K562 (cell line): Measurements from ENCODE around the gene TP63. TPM values are rescaled to one million over a fixed set of nuclear protein-coding genes. Genes with fewer than 3 reads are reported as not detected.

Source experiments
- ATAC-seq: fragments of 200-7000 bp; cut with Tn5 transposase; 3 replicates; pipeline ENCODE4 v1.9.1; 2020; ENCODE audit warnings: moderate library complexity
- BruUV-seq: library from RNA; stranded (reverse); fragments of 400-500 nt; replicated peaks from 2 replicates; lab custom pipeline; 2021; lab: Mats Ljungman, UMichigan
- CTCF ChIA-PET: fragments of 300-600 bp; formaldehyde crosslinking; extraction: SDS; loops from one replicate; lab custom pipeline; 2021; ENCODE audit warnings: low intra/inter-chr PET ratio; lab: Yijun Ruan, JAX
- POLR2A ChIA-PET: fragments of 300-600, 350-650 bp; sonication (Branson Sonifier 250); formaldehyde crosslinking; extraction: SDS; loops from one replicate; lab custom pipeline; 2021; ENCODE audit warnings: antibody characterized with exemption, inconsistent platforms; lab: Yijun Ruan, JAX
- DNase-seq, 4 experiments: peaks; one replicate each; pipeline versions ENCODE4 v3.0.0 to v3.0.0-alpha.2; 2011 to 2018; ENCODE audit warnings: low spot score in 3 of 4, mixed read lengths in 3 of 4; ENCODE audit errors: extremely low read depth in 1 of 4
- FAIRE-seq: peaks from 2 replicates; lab custom pipeline; 2011; peaks lifted over from hg19 to GRCh38; lab: Jason Lieb, UNC
- H2AFZ ChIP-seq: 2 replicates; pipeline ENCODE4 v1.6.0; 2011; ENCODE audit warnings: low read depth, low read length, control low read depth, inconsistent platforms
- H3K27ac ChIP-seq: fragments of 200-600 bp; 3 replicates; pipeline ENCODE4 v1.8.0; 2011; ENCODE audit warnings: low read depth, mild to moderate bottlenecking, control low read depth, inconsistent platforms, low read length, moderate library complexity, mixed read lengths; ENCODE audit errors: extremely low read depth
- H3K27me3 ChIP-seq, 2 experiments: fragments of 300-600 bp in 1 of 2; 2 replicates in 1 of 2; 3 replicates in 1 of 2; pipeline versions ENCODE4 v1.6.0 to v1.8.0; 2011; ENCODE audit warnings: inconsistent platforms in 2 of 2, low read length in 2 of 2, mild to moderate bottlenecking in 1 of 2, mixed read lengths in 1 of 2, moderate library complexity in 1 of 2; ENCODE audit not compliant: control insufficient read depth in 2 of 2, insufficient read depth in 2 of 2
- H3K36me3 ChIP-seq: fragments of 300-600 bp; 3 replicates; pipeline ENCODE4 v1.8.0; 2011; ENCODE audit warnings: mild to moderate bottlenecking, low read length, inconsistent platforms; ENCODE audit not compliant: control insufficient read depth, insufficient read depth
- H3K4me1 ChIP-seq, 2 experiments: fragments of 200-600 bp in 1 of 2; replicated peaks in 1 of 2; 2 replicates in 1 of 2; 3 replicates in 1 of 2; pipeline versions ENCODE4 v1.5.1 to v1.8.0; 2011; ENCODE audit warnings: inconsistent platforms in 2 of 2, low read length in 2 of 2, mild to moderate bottlenecking in 1 of 2, mixed read lengths in 1 of 2, moderate library complexity in 1 of 2; ENCODE audit not compliant: control insufficient read depth in 2 of 2, insufficient read depth in 2 of 2
- H3K4me2 ChIP-seq: 2 replicates; pipeline ENCODE4 v1.6.1; 2011; ENCODE audit warnings: low read length, control low read depth, inconsistent platforms, mixed read lengths; ENCODE audit not compliant: insufficient read depth
- H3K4me3 ChIP-seq: fragments of 200-600 bp; sonication (generic), shearing (Covaris generic); 2 replicates; pipeline ENCODE4 v1.5.1; 2016; ENCODE audit warnings: control low read depth, inconsistent platforms
- H3K79me2 ChIP-seq: fragments of 200-600 bp; 3 replicates; pipeline ENCODE4 v1.8.0; 2011; ENCODE audit warnings: low read length, inconsistent platforms; ENCODE audit not compliant: control insufficient read depth, insufficient read depth
- H3K9ac ChIP-seq, 2 experiments: 2 replicates each; pipeline versions ENCODE4 v1.6.0 to v1.6.1; 2011; ENCODE audit warnings: low read depth in 2 of 2, low read length in 2 of 2, control low read depth in 1 of 2, inconsistent platforms in 1 of 2, mild to moderate bottlenecking in 1 of 2, mixed read lengths in 1 of 2; ENCODE audit not compliant: insufficient read depth in 1 of 2
- H3K9me1 ChIP-seq: one replicate; pipeline ENCODE4 v1.6.0; 2011; ENCODE audit warnings: inconsistent platforms, mild to moderate bottlenecking, low read length, moderate library complexity; ENCODE audit not compliant: control insufficient read depth, insufficient read depth
- H3K9me3 ChIP-seq: replicated peaks from 2 replicates; pipeline ENCODE4 v1.5.1; 2011; ENCODE audit warnings: low read depth, low read length, inconsistent platforms; ENCODE audit not compliant: control insufficient read depth, insufficient read depth
- H4K20me1 ChIP-seq: replicated peaks from 2 replicates; pipeline ENCODE4 v1.6.1; 2011; ENCODE audit warnings: low read length, inconsistent platforms, mixed read lengths; ENCODE audit not compliant: control insufficient read depth, insufficient read depth
- ADNP ChIP-seq: fragments of 200-800 bp; sonication (Bioruptor generic); IDR thresholded peaks from 2 replicates; pipeline ENCODE4 v1.6.1; 2016; ENCODE audit warnings: missing genetic modification characterization, missing compliant biosample characterization
- CCNT2 ChIP-seq: IDR thresholded peaks from 2 replicates; pipeline ENCODE4 v1.6.1; 2011; ENCODE audit warnings: borderline replicate concordance, low read depth, mild to moderate bottlenecking, moderate library complexity, mixed read lengths, low read length; ENCODE audit not compliant: insufficient read length; ENCODE audit errors: extremely low read depth
- ELK3 ChIP-seq: fragments of 450-650 bp; formaldehyde crosslinking; IDR thresholded peaks from 2 replicates; pipeline ENCODE4 v1.4.0; 2020; ENCODE audit warnings: mild to moderate bottlenecking
- HMBOX1 ChIP-seq: sonication (generic); IDR thresholded peaks from 2 replicates; pipeline ENCODE4 v1.6.1; 2016
- POLR2G ChIP-seq: fragments of 200-400 bp; formaldehyde crosslinking; IDR thresholded peaks from 2 replicates; pipeline ENCODE4 v1.6.1; 2017; ENCODE audit warnings: low read depth, mild to moderate bottlenecking, antibody characterized with exemption, low read length, moderate library complexity
- POLR3G ChIP-seq: IDR thresholded peaks from 2 replicates; pipeline ENCODE4 v1.6.1; 2011; ENCODE audit not compliant: insufficient read length, insufficient replicate concordance; ENCODE audit errors: extremely low read depth
- POU5F1 ChIP-seq: fragments of 150-350 bp; IDR thresholded peaks from 2 replicates; pipeline ENCODE4 v1.6.1; 2014; ENCODE audit warnings: borderline replicate concordance, low read length, low read depth, mild to moderate bottlenecking; ENCODE audit not compliant: partially characterized antibody
- RUNX1 ChIP-seq: sonication (generic); IDR thresholded peaks from 2 replicates; pipeline ENCODE4 v1.6.1; 2016; ENCODE audit warnings: antibody characterized with exemption, low read depth
- SFPQ ChIP-seq: fragments of 200-400 bp; formaldehyde crosslinking; IDR thresholded peaks from 2 replicates; pipeline ENCODE4 v1.6.1; 2017; ENCODE audit warnings: mild to moderate bottlenecking, low read depth, low read length, moderate library complexity
- ZFPM2 ChIP-seq: fragments of 250-450 bp; sonication (Bioruptor Pico); IDR thresholded peaks from 2 replicates; pipeline ENCODE4 v1.5.1; 2022; ENCODE audit warnings: mild to moderate bottlenecking
- ZFX ChIP-seq: sonication (generic); formaldehyde crosslinking; IDR thresholded peaks from 2 replicates; pipeline ENCODE4 v1.8.0; 2022; ENCODE audit warnings: mild to moderate bottlenecking, missing genetic modification reagents, moderate library complexity
- ZNF584 ChIP-seq: fragments of 200-800 bp; sonication (Bioruptor generic); IDR thresholded peaks from 2 replicates; pipeline ENCODE4 v1.6.1; 2016; ENCODE audit warnings: low read depth, mild to moderate bottlenecking, missing genetic modification characterization, missing compliant biosample characterization
- ZZZ3 ChIP-seq: fragments of 450-650 bp; IDR thresholded peaks from 2 replicates; pipeline ENCODE4 v1.6.1; 2016; ENCODE audit warnings: antibody characterized with exemption, mild to moderate bottlenecking, moderate library complexity
- WGBS: fragments of 100-300 bp; shearing (Covaris generic); methylation state at CpG from one replicate; pipeline ENCODE4 v1.1.6; 2016; ENCODE audit warnings: low coverage, mixed read lengths; ENCODE audit not compliant: insufficient coverage; ENCODE audit errors: missing lambda C conversion rate; 5-methylcytosine and 5-hydroxymethylcytosine counted together
- in situ Hi-C: fragments of 300-500 bp; cut with MboI; formaldehyde crosslinking; loops from 4 replicates; pipeline ENCODE4 v1.15.0; 2018; ENCODE audit warnings: inconsistent platforms, mixed read lengths
- intact Hi-C: fragments of 100-400 bp; cut with micrococcal nuclease; formaldehyde crosslinking; loops from 2 replicates; pipeline ENCODE4 v1.14.2; 2022
- polyA plus RNA-seq, 8 experiments: library from polyadenylated mRNA; depleted of rRNA in 4 of 8; stranded (reverse) in 5 of 8; unstranded in 3 of 8; fragments of >200 nt; fragmentation: Nextera tagmentation in 2 of 8; fragmentation: Illumina TruSeq in 1 of 8; extraction: Ambion mirVana in 2 of 8; extraction: Trizol in 1 of 8; gene quantifications; 2 replicates each; pipeline versions ENCODE4 v1.2.1 to v1.2.3, GENCODE V29; 2011 to 2014; ENCODE audit warnings: inconsistent platforms in 1 of 8, missing spikeins in 1 of 8
- total RNA-seq, 7 experiments: library from RNA; depleted of rRNA in 6 of 7; stranded (reverse); fragments of >200 nt in 6 of 7; fragmentation: Illumina TruSeq in 2 of 7; extraction: Trizol in 2 of 7; gene quantifications; 2 replicates each; pipeline versions ENCODE4 v1.2.1 to v1.2.3, GENCODE V29; 2011 to 2021; ENCODE audit warnings: low replicate concordance in 1 of 7

The TP63 gene
- total and polyA plus RNA-seq, 9 of the 15 experiments (the other 6 are each of a cell fraction or from before 2014, with no cell fraction given): 0.32 to 1.4 (median 0.50) TPM

- Histone ChIP-seq H2AFZ (no peak overlapping the region), H3K9me3 (no peaks in the 10 kb centered on the region), H3K9me1 (no peaks in the 10 kb centered on the region), H3K27ac (no peak overlapping the region), H3K4me2 (no peak overlapping the region), H4K20me1 (no peaks in the 10 kb centered on the region), H3K79me2 (no peaks in the 10 kb centered on the region), H3K9ac (no peak overlapping the region), H3K36me3 (no peaks in the 10 kb centered on the region), H3K4me3 (no peak overlapping the region), H3K4me1 (no peaks in the 10 kb centered on the region), H3K27me3 (no peaks in the 10 kb centered on the region)
- WGBS: 9% methylated on average over 4 of the region's 4 CpGs
- POLR2A ChIA-PET: no interaction called here
- ATAC-seq (no peak), DNase-seq (no peak), FAIRE-seq (no peak)
- TF ChIP-seq ZZZ3: no peak
- TF ChIP-seq ZFX (CRISPR knock-in tag): no peak
- no peak for TF ChIP-seq POU5F1
- TF ChIP-seq POLR2G: no peak
- TF ChIP-seq CCNT2: no peak
- no peak for TF ChIP-seq POLR3G
- no peak for TF ChIP-seq SFPQ
- TF ChIP-seq ADNP (tag): no peak
- no peak for TF ChIP-seq ELK3
- TF ChIP-seq ZNF584: no peak
- TF ChIP-seq RUNX1: no peak
- no peak for TF ChIP-seq ZFPM2
- TF ChIP-seq HMBOX1: no peak
- no TSS peak for BruUV-seq
- CTCF ChIA-PET: no interaction called here
- intact Hi-C loops (no loop called here), in situ Hi-C loops (no loop called here)
Measured at GRCh38 chr3:189821262-189821661, 190.1 kb downstream of the TP63 start.
